ENCODE measurements around the gene TWIST2. TPM values are rescaled to one million over a fixed set of nuclear protein-coding genes. Genes with fewer than 3 reads are reported as not detected.

TWIST2 gene
- total and polyA plus RNA-seq, 9 of the 15 experiments (the other 6 are each of a cell fraction or from before 2014, with no cell fraction given) = not detected

DNA sequence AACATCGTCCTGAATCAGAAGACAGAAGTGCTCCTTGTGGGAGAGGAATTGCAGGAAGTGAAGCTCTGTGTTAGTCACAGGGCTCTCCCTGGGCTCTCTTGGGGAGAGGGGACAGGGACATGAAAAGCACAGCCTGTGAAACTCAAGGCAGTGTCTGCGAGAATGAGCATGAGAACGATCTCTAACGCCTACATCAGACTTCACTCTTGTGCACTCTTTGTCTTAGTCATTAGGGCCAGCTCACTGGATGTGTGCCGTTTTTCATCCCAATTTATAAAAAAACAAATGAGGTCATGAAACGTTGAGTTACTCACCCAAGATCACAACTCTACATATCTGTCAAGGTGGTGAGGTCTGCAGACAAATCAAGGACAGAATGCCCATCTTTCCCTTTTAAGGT, 27.0 kb upstream of the TWIST2 start:
- H3K79me2 ChIP-seq (ENCODE audit: control insufficient read depth, insufficient read depth, low read length) = no peaks in the 10 kb centered on the region

DNA sequence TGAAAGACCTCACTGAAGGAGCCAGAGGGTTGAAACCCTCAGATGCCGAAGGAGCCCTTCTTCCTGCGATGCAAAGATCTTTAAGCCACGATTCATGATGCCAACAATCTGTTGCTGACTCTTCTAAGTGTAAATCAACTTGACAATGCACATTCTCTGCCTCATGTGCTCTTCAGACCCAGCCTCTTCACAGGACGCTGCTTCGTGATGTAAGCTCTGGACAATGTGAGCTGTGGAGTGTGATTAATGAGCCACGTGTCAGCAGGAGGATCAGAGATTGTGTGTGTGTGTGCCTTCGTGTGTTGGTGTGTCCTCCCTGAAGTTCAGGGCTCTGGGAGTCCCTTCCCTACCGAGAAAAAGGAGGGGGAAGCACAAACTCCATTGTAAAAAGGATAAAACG, 26.5 kb upstream of the TWIST2 start:
- no peak overlapping the region for H3K4me3 ChIP-seq
- H3K4me1 ChIP-seq (replicated peaks in 1 of 2; ENCODE audit: control insufficient read depth in 2 of 2, insufficient read depth in 2 of 2, low read length in 2 of 2) = no peaks in the 10 kb centered on the region
- H3K27ac ChIP-seq (ENCODE audit: extremely low read depth, low read depth, low read length) = no peak overlapping the region
- no peak overlapping the region for H3K4me2 ChIP-seq (ENCODE audit: insufficient read depth, low read length)
- H3K36me3 ChIP-seq (ENCODE audit: control insufficient read depth, insufficient read depth, low read length) = no peaks in the 10 kb centered on the region
- no peak overlapping the region for H2AFZ ChIP-seq (ENCODE audit: low read depth, low read length)
- DNase-seq (ENCODE audit: extremely low read depth in 1 of 4, low spot score in 3 of 4) (no peak), FAIRE-seq (no peak), ATAC-seq (no peak)
- H4K20me1 ChIP-seq (replicated peaks; ENCODE audit: control insufficient read depth, insufficient read depth, low read length) = no peaks in the 10 kb centered on the region
- 0% methylated on average over 8 of the region's 9 CpGs for WGBS (ENCODE audit: insufficient coverage, low coverage, missing lambda C conversion rate)
- H3K79me2 ChIP-seq (ENCODE audit: control insufficient read depth, insufficient read depth, low read length) = no peaks in the 10 kb centered on the region
- H3K27me3 ChIP-seq (ENCODE audit: control insufficient read depth in 2 of 2, insufficient read depth in 2 of 2, low read length in 2 of 2) = no peaks in the 10 kb centered on the region
- no peaks in the 10 kb centered on the region for H3K9me3 ChIP-seq (replicated peaks; ENCODE audit: control insufficient read depth, insufficient read depth, low read depth, low read length)
- POLR2A ChIA-PET = interaction anchor here (0.6 to 0.7 kb wide), 2 partner anchors 230 to 380 kb away, joined by 3 to 5 read pairs; no protein-coding TSS in a partner anchor
- BruUV-seq (replicated peaks) = no TSS peak
- CTCF ChIA-PET (ENCODE audit: low intra/inter-chr PET ratio) = no interaction called here
- intact Hi-C loops (cut with micrococcal nuclease) = no loop called here
- in situ Hi-C loops (cut with MboI) = no loop called here
- no peak overlapping the region for H3K9ac ChIP-seq (ENCODE audit: insufficient read depth in 1 of 2, low read depth in 2 of 2, low read length in 2 of 2)
- no peaks in the 10 kb centered on the region for H3K9me1 ChIP-seq (ENCODE audit: control insufficient read depth, insufficient read depth, low read length)
- TF ChIP-seq, protein P1, sequence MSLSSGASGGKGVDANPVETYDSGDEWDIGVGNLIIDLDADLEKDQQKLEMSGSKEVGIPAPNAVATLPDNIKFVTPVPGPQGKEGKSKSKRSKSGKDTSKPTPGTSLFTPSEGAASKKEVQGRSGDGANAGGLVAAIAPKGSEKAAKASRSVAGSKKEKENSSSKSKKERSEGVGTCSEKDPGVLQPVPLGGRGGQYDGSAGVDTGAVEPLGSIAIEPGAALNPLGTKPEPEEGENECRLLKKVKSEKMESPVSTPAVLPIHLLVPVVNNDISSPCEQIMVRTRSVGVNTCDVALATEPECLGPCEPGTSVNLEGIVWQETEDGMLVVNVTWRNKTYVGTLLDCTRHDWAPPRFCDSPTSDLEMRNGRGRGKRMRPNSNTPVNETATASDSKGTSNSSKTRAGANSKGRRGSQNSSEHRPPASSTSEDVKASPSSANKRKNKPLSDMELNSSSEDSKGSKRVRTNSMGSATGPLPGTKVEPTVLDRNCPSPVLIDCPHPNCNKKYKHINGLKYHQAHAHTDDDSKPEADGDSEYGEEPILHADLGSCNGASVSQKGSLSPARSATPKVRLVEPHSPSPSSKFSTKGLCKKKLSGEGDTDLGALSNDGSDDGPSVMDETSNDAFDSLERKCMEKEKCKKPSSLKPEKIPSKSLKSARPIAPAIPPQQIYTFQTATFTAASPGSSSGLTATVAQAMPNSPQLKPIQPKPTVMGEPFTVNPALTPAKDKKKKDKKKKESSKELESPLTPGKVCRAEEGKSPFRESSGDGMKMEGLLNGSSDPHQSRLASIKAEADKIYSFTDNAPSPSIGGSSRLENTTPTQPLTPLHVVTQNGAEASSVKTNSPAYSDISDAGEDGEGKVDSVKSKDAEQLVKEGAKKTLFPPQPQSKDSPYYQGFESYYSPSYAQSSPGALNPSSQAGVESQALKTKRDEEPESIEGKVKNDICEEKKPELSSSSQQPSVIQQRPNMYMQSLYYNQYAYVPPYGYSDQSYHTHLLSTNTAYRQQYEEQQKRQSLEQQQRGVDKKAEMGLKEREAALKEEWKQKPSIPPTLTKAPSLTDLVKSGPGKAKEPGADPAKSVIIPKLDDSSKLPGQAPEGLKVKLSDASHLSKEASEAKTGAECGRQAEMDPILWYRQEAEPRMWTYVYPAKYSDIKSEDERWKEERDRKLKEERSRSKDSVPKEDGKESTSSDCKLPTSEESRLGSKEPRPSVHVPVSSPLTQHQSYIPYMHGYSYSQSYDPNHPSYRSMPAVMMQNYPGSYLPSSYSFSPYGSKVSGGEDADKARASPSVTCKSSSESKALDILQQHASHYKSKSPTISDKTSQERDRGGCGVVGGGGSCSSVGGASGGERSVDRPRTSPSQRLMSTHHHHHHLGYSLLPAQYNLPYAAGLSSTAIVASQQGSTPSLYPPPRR (CRISPR knock-in tag; IDR thresholded peaks at IDR 0.05; ENCODE audit: borderline replicate concordance) = no peak
- TF ChIP-seq, protein P2, sequence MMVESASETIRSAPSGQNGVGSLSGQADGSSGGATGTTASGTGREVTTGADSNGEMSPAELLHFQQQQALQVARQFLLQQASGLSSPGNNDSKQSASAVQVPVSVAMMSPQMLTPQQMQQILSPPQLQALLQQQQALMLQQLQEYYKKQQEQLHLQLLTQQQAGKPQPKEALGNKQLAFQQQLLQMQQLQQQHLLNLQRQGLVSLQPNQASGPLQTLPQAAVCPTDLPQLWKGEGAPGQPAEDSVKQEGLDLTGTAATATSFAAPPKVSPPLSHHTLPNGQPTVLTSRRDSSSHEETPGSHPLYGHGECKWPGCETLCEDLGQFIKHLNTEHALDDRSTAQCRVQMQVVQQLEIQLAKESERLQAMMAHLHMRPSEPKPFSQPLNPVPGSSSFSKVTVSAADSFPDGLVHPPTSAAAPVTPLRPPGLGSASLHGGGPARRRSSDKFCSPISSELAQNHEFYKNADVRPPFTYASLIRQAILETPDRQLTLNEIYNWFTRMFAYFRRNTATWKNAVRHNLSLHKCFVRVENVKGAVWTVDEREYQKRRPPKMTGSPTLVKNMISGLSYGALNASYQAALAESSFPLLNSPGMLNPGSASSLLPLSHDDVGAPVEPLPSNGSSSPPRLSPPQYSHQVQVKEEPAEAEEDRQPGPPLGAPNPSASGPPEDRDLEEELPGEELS (CRISPR knock-in tag; IDR thresholded peaks at IDR 0.05; ENCODE audit: borderline replicate concordance) = no peak
- TF ChIP-seq MYBL2 (IDR thresholded peaks at IDR 0.05; ENCODE audit: low read depth) = no peak
- TF ChIP-seq MYBL2 (CRISPR knock-in tag; IDR thresholded peaks at IDR 0.05; ENCODE audit: borderline replicate concordance) = no peak
- TF ChIP-seq POLR2G (IDR thresholded peaks at IDR 0.05; ENCODE audit: low read depth, low read length) = no peak
- no peak for TF ChIP-seq BCOR (IDR thresholded peaks at IDR 0.05)
- no peak for TF ChIP-seq CBX2 (IDR thresholded peaks at IDR 0.05; ENCODE audit: insufficient read depth, low read length, poor library complexity, severe bottlenecking)
- TF ChIP-seq ELF2 (CRISPR knock-in tag; IDR thresholded peaks at IDR 0.05) = no peak
- TF ChIP-seq ZNF239 (CRISPR knock-in tag; IDR thresholded peaks at IDR 0.05) = no peak

More for the DNA sequence above, 27.0 kb upstream of the TWIST2 start:
- no peaks in the 10 kb centered on the region for H3K9me3 ChIP-seq (replicated peaks; ENCODE audit: control insufficient read depth, insufficient read depth, low read depth, low read length)
- H3K4me1 ChIP-seq (replicated peaks in 1 of 2; ENCODE audit: control insufficient read depth in 2 of 2, insufficient read depth in 2 of 2, low read length in 2 of 2) = no peaks in the 10 kb centered on the region
- in situ Hi-C loops (cut with MboI) = no loop called here
- TF ChIP-seq ZNF224 (CRISPR knock-in tag; IDR thresholded peaks at IDR 0.05) = no peak
- ChIA-PET CTCF (ENCODE audit: low intra/inter-chr PET ratio) (no interaction called here), POLR2A (interaction anchor here (0.6 kb wide), 1 partner anchor 73 kb away, joined by 3 read pairs; no protein-coding TSS in a partner anchor)
- FAIRE-seq = no peak
- 0% methylated on average over 6 of the region's 6 CpGs for WGBS (ENCODE audit: insufficient coverage, low coverage, missing lambda C conversion rate)
- no peak overlapping the region for H3K4me2 ChIP-seq (ENCODE audit: insufficient read depth, low read length)
- H3K9me1 ChIP-seq (ENCODE audit: control insufficient read depth, insufficient read depth, low read length) = no peaks in the 10 kb centered on the region
- no peaks in the 10 kb centered on the region for H3K27me3 ChIP-seq (ENCODE audit: control insufficient read depth in 2 of 2, insufficient read depth in 2 of 2, low read length in 2 of 2)
- H3K27ac ChIP-seq (ENCODE audit: extremely low read depth, low read depth, low read length) = no peak overlapping the region
- H2AFZ ChIP-seq (ENCODE audit: low read depth, low read length) = no peak overlapping the region
- intact Hi-C loops (cut with micrococcal nuclease) = no loop called here
- DNase-seq (ENCODE audit: extremely low read depth in 1 of 4, low spot score in 3 of 4) = no peak
- no TSS peak for BruUV-seq (replicated peaks)
- H3K9ac ChIP-seq (ENCODE audit: insufficient read depth in 1 of 2, low read depth in 2 of 2, low read length in 2 of 2) = no peak overlapping the region
- no peaks in the 10 kb centered on the region for H4K20me1 ChIP-seq (replicated peaks; ENCODE audit: control insufficient read depth, insufficient read depth, low read length)
- no peak for ATAC-seq
- H3K4me3 ChIP-seq = no peak overlapping the region
- H3K36me3 ChIP-seq (ENCODE audit: control insufficient read depth, insufficient read depth, low read length) = no peaks in the 10 kb centered on the region

Measured in K562 (cell line).